NCI-H460 (cell line): Measurements from ENCODE around the gene ADAMTSL2. TPM values are rescaled to one million over a fixed set of nuclear protein-coding genes. Genes with fewer than 3 reads are reported as not detected.

Source experiments
- DNase-seq: peaks from one replicate; pipeline ENCODE4 v3.0.0-alpha.2; 2016; ENCODE audit warnings: low read depth; ENCODE audit errors: extremely low read depth
- total RNA-seq: library from RNA; depleted of rRNA; stranded (reverse); fragments of >200 nt; shearing (Covaris generic); gene quantifications from 2 replicates; pipeline ENCODE4 v1.2.3, GENCODE V29; 2014

Gene ADAMTSL2
- total RNA-seq, 1 experiment from 2014 or later, result not detected

GRCh38 chr9:133571896-133572595 lies 37.5 kb downstream of the ADAMTSL2 start:
- DNase-seq, result no peak

- no peak for DNase-seq
Measured at GRCh38 chr9:133572821-133573361, 38.4 kb downstream of the ADAMTSL2 start.

- no peak for DNase-seq
Measured at GRCh38 chr9:133573791-133574515, 39.4 kb downstream of the ADAMTSL2 start.

- no peak for DNase-seq
Measured at GRCh38 chr9:133574771-133575170, 40.3 kb downstream of the ADAMTSL2 start.

- DNase-seq, result no peak
Measured at GRCh38 chr9:133575186-133576030, 40.9 kb downstream of the ADAMTSL2 start.

- no peak for DNase-seq
Measured at GRCh38 chr9:133576031-133576874, 41.7 kb downstream of the ADAMTSL2 start.

GRCh38 chr9:133576875-133577736 lies 42.6 kb downstream of the ADAMTSL2 start:
- no peak for DNase-seq

- no peak for DNase-seq
Measured at GRCh38 chr9:133577737-133578112, 43.2 kb downstream of the ADAMTSL2 start.

- no peak for DNase-seq
Measured at GRCh38 chr9:133578524-133579441, 44.3 kb downstream of the ADAMTSL2 start.

GRCh38 chr9:133579601-133580418 lies 45.3 kb downstream of the ADAMTSL2 start:
- no peak for DNase-seq

- DNase-seq, result no peak
Measured at GRCh38 chr9:133580419-133580738, 45.9 kb downstream of the ADAMTSL2 start.

- no peak for DNase-seq
Measured at GRCh38 chr9:133581011-133581410, 46.5 kb downstream of the ADAMTSL2 start.

- DNase-seq, result no peak
Measured at GRCh38 chr9:133581513-133582343, 47.2 kb downstream of the ADAMTSL2 start.

GRCh38 chr9:133582501-133583045 lies 48.1 kb downstream of the ADAMTSL2 start:
- DNase-seq, result no peak

- DNase-seq, result no peak
Measured at GRCh38 chr9:133583111-133583510, 48.6 kb downstream of the ADAMTSL2 start.

- DNase-seq, result no peak
Measured at GRCh38 chr9:133583586-133583985, 49.1 kb downstream of the ADAMTSL2 start.
